ENCODE results near the gene PKIB.

DNA sequence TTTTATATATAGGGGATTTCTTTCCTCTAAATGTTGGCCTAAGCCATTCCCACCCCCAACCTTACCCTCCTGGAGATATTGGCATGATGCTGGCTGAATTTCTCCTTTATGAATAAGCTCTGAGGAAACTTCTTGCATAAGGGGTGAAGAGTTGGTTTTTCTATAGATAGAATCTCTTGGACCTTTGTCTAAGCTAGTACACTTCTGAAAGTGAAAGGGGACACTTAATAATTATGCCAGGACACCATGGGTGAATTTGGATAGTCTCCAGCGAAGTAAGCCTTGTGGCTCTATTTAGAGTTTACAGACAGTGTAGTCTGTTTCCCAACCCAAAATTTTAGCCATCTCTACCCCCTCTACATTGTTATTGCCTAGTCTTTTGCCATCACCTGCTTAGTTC, 142.3 kb downstream of the PKIB start:
- TF ChIP-seq POLR2AphosphoS5 (IDR thresholded peaks at IDR 0.05; ENCODE audit: low read length), result no peak
- TF ChIP-seq MXI1 (IDR thresholded peaks at IDR 0.05; ENCODE audit: low read depth, low read length), result no peak
- TF ChIP-seq NR2C2 (IDR thresholded peaks at IDR 0.05; ENCODE audit: borderline replicate concordance, control insufficient read depth, insufficient read length, low read depth), result no peak
- TF ChIP-seq GABPA (IDR thresholded peaks at IDR 0.05; ENCODE audit: low read depth), result no peak
- TF ChIP-seq, protein P1, sequence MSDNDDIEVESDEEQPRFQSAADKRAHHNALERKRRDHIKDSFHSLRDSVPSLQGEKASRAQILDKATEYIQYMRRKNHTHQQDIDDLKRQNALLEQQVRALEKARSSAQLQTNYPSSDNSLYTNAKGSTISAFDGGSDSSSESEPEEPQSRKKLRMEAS (IDR thresholded peaks at IDR 0.05; ENCODE audit: low read depth, low read length), result no peak
- TF ChIP-seq NBN (IDR thresholded peaks at IDR 0.05), result no peak
- TF ChIP-seq, protein P2, sequence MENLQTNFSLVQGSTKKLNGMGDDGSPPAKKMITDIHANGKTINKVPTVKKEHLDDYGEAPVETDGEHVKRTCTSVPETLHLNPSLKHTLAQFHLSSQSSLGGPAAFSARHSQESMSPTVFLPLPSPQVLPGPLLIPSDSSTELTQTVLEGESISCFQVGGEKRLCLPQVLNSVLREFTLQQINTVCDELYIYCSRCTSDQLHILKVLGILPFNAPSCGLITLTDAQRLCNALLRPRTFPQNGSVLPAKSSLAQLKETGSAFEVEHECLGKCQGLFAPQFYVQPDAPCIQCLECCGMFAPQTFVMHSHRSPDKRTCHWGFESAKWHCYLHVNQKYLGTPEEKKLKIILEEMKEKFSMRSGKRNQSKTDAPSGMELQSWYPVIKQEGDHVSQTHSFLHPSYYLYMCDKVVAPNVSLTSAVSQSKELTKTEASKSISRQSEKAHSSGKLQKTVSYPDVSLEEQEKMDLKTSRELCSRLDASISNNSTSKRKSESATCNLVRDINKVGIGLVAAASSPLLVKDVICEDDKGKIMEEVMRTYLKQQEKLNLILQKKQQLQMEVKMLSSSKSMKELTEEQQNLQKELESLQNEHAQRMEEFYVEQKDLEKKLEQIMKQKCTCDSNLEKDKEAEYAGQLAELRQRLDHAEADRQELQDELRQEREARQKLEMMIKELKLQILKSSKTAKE (IDR thresholded peaks at IDR 0.05; ENCODE audit: low read depth, poor library complexity, severe bottlenecking), result no peak

Measured in GM12878 (cell line).